Activated T-cell treated with anti-CD3 and anti-CD28 coated beads, Interleukin-2, amount 50 U/mL, for 48 hours (primary cell): ENCODE data around the gene CCRL2.
A peak's percentile ranks its signal among the peaks of the same experiment; 100 is the strongest.

Experiments used
- DNase-seq, 2 experiments: peaks; one replicate each; pipeline ENCODE4 v3.0.0-alpha.2; 2020

Gene CCRL2, protein sequence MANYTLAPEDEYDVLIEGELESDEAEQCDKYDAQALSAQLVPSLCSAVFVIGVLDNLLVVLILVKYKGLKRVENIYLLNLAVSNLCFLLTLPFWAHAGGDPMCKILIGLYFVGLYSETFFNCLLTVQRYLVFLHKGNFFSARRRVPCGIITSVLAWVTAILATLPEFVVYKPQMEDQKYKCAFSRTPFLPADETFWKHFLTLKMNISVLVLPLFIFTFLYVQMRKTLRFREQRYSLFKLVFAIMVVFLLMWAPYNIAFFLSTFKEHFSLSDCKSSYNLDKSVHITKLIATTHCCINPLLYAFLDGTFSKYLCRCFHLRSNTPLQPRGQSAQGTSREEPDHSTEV

DNA sequence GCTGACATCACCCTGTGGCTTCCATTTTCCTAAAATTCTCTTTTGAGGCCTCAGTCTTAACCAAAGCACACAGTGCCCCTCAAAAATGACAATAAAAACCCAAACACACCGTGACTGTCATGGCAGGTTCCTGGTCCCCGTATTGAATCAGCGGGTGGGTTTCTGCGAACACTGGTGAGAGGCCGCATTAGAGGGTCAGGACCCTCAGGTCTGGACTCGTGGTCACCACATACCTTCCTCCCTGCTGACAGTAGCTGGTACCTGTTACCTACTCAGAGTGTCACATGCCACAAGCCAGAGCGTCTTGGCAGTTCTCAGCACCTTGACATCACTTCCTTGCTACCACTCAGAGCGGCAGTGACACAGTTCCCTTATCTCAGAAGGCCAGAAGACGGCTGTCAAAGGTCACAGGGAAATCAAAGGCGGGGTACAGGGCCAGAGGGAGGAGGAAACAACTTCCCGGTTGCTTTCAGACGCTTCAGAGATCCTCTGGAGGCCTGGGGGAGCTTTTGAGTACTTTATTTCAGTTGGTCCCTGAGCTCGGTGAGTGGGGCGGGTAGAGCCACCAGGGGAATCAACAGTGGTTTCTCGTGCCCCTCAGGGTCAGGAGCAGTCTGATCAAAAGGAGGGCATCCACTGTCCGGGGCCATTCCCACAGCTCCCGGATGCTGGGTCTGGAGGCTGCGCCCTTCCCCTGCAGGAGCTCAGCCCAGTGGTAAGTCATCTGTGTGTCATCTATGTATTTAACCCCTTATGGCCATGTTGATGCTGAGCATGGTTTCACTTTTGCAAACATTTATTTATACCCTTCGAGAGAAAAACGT is at the start of gene CCRL2, which contains the start of gene CCR5AS:
Gene CCRL2, plus strand, starts transcription at position 472 of the 824 bp plus-strand sequence. CDS start 821 bp downstream, outside the sequence.
Gene CCR5AS, minus strand, starts transcription at position 279 of the 824 bp plus-strand sequence.
- peak; percentile 49 to 58 for DNase-seq

DNA sequence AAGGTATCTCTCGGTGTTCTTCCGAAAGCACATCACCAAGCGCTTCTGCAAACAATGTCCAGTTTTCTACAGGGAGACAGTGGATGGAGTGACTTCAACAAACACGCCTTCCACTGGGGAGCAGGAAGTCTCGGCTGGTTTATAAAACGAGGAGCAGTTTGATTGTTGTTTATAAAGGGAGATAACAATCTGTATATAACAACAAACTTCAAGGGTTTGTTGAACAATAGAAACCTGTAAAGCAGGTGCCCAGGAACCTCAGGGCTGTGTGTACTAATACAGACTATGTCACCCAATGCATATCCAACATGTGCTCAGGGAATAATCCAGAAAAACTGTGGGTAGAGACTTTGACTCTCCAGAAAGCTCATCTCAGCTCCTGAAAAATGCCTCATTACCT is 48.6 kb upstream of the CCRL2 start:
- no peak for DNase-seq

DNA sequence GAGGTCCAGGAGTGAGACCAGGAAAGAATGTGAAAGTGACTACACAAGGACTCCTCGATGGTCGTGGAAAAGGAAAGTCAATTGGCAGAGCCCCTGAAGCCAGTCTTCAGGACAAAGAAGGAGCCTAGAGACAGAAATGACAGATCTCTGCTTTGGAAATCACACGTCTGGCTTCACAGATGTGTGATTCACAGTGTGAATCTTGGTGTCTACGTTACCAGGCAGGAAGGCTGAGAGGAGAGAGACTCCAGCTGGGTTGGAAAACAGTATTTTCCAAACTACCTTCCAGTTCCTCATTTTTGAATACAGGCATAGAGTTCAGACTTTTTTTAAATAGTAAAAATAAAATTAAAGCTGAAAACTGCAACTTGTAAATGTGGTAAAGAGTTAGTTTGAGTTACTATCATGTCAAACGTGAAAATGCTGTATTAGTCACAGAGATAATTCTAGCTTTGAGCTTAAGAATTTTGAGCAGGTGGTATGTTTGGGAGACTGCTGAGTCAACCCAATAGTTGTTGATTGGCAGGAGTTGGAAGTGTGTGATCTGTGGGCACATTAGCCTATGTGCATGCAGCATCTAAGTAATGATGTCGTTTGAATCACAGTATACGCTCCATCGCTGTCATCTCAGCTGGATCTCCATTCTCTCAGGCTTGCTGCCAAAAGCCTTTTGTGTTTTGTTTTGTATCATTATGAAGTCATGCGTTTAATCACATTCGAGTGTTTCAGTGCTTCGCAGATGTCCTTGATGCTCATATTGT is 47.1 kb upstream of the CCRL2 start:
- DNase-seq, result no peak

DNA sequence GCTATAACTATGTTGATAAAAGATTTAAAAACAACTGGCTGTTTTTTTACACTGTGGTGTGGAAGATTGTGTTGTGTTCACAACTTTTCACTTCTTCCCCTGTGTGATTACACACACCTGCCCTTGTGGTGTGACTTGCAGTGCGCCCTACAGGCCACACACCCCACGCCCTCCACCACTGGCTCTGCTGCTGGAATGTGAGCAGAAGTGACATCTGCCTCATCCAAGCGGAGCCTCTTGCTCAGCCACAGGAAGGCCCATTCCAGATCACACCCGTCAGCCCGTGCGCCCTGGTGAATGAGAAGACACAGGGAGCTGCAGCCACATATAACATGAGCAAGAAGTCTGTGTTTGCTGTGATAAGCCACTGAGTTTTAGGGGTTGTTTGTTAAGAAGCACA is 46.2 kb upstream of the CCRL2 start:
- no peak for DNase-seq

DNA sequence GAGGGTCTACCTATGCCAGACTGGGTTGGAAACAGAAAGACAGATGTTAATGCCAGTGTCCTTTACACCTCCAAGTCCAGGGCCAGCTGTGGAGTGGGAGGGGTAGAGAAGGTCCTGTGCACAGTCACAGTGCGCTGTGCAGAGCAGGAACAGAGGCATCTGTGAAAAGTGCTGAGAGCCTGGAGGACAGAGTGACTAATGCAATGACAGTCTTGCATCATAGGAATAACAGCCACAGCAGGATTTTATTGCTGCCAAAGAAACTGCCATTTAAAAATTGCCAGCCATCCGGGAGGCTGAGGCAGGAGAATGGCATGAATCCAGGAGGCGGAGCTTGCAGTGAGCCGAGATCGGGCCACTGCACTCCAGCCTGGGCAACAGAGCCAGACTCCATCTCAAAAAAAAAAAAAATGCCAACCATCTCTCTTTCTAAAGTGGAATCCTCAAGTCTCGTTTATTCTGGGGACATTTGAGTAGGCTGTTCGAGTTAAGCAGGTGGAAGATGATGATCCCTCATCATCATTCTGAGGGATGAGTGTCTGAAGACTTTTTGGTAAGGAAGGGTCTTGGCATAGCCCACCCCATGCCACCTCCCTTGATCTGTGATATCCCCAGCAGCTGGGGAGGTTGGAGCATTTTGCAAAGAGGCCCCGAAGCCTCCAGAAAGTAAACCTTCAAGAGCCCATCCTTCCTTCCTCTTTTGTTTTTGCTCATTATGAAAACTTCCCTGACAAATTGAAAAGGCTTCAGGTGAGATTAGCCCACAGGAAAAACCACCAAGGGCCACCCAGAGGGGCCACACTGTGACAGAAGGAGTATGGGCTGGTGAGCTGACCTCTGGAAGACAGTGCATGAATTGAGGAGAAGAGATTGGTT is 45.4 kb upstream of the CCRL2 start:
- DNase-seq, result no peak

DNA sequence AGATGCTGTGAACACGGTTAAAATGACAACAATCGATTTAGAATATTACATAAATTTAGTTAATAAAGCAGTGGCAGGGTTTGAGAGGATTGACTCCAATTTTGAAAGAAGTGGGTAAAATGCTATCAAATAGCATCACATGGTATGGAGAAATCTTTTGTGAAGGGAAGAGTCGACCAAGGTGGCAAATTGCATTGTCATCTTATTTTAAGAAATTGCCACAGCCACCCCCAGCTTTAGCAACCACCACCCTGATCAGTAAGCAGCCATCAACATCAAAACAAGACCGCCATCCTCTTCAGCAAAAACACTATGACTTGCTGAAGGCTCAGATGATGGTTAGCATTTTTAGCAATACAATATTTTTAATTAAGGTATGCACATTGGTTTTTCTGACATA is 42.0 kb upstream of the CCRL2 start:
- no peak for DNase-seq

DNA sequence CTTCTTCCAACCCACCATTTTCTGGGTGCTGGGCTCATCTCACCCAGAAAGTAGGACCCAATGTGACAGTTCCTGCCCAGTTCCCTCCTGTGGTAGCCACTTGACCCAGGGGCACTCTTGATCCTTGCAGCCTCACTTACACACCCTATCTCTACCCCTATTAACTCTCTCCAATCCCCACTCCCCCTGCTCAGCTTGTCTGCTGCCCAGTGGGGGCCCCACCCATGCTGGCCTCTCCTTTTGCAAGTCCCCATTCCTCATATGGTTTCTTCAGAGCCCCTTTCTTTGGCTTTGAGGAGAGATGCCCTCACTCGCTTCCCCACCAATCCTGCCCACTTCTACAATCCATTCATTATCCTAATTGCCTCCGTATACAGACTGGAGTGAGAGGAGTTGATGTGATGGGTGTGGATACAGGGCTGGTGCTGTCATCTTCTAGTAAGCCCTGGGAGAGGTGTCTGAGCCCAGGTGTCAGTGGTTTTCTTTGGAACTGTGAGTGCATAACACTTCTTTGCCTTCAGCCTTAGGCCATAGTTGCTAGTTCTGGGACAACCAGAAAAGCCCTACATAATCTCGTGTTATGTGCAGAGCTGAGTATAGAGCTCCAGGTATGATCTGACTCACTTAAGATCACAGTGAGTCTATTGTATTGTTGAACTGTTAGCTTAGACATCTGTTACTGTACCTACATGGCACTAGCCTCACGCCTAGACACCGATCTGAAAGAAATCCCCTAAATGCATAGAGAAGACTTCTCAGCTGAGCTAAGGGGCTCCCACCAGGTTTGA is 41.1 kb upstream of the CCRL2 start:
- DNase-seq, result no peak

DNA sequence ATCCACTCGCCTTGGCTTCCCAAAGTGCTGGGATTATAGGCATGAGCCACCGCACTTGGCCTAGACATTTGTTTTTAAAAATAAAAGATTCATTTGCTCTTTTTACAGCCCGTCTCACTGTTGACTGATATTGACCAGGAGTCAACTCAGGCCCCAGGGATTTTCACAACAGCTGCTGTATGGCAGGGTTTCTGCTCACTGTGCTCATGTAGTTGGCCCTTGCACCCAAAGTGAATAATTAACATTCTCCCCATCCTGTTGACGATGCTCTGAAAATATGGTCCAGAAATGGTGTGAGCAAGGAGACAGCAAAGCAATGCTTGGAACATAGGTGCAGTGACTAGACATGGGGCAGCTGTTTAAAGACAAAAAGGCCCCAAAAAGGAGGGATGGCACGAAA is 39.2 kb upstream of the CCRL2 start:
- no peak for DNase-seq

DNA sequence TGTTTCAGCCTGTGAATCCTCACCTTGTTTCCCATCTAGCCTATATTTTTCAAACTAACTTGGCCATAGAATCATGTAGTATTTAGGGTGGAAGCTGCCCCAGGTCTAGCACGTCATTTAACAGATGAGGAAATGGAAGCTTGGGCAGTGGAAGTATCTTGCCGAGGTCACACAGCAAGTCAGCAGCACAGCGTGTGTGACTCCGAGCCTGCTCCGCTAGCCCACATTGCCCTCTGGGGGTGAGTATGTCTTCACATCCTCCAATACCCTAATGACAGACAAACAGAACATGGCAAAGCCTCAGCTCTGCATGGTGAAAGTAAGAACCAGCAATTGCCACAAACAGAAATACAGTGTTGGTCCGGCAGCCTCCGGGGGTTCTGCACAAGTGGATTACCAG is 38.5 kb upstream of the CCRL2 start:
- DNase-seq, result peak; percentile 62 to 69

DNA sequence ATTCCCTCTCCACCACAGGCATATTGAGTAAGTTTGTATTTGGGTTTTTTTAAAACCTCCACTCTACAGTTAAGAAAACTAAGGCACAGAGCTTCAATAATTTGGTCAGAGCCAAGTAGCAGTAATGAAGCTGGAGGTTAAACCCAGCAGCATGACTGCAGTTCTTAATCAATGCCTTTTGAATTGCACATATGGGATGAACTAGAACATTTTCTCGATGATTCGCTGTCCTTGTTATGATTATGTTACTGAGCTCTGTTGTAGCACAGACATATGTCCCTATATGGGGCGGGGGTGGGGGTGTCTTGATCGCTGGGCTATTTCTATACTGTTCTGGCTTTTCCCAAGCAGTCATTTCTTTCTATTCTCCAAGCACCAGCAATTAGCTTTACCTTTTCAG is 37.9 kb upstream of the CCRL2 start:
- peak in 1 of 2 experiments; percentile 20 for DNase-seq

DNA sequence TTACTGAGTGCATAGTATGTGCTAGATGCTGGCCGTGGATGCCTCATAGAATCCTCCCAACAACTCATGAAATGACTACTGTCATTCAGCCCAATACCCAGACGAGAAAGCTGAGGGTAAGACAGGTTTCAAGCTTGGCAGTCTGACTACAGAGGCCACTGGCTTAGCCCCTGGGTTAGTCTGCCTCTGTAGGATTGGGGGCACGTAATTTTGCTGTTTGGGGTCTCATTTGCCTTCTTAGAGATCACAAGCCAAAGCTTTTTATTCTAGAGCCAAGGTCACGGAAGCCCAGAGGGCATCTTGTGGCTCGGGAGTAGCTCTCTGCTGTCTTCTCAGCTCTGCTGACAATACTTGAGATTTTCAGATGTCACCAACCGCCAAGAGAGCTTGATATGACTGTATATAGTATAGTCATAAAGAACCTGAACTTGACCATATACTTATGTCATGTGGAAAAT is 37.4 kb upstream of the CCRL2 start:
- peak; percentile 82 to 83 for DNase-seq

DNA sequence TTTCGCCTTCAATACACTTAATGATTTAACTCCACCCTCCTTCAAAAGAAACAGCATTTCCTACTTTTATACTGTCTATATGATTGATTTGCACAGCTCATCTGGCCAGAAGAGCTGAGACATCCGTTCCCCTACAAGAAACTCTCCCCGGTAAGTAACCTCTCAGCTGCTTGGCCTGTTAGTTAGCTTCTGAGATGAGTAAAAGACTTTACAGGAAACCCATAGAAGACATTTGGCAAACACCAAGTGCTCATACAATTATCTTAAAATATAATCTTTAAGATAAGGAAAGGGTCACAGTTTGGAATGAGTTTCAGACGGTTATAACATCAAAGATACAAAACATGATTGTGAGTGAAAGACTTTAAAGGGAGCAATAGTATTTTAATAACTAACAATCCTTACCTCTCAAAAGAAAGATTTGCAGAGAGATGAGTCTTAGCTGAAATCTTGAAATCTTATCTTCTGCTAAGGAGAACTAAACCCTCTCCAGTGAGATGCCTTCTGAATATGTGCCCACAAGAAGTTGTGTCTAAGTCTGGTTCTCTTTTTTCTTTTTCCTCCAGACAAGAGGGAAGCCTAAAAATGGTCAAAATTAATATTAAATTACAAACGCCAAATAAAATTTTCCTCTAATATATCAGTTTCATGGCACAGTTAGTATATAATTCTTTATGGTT is 36.1 kb upstream of the CCRL2 start, which contains the start of gene CCR5:
Gene CCR5, plus strand, starts transcription at position 108 of the 680 bp plus-strand sequence. CDS start 1,957 bp downstream, outside the sequence.
- peak in 1 of 2 experiments; percentile 19 for DNase-seq

DNA sequence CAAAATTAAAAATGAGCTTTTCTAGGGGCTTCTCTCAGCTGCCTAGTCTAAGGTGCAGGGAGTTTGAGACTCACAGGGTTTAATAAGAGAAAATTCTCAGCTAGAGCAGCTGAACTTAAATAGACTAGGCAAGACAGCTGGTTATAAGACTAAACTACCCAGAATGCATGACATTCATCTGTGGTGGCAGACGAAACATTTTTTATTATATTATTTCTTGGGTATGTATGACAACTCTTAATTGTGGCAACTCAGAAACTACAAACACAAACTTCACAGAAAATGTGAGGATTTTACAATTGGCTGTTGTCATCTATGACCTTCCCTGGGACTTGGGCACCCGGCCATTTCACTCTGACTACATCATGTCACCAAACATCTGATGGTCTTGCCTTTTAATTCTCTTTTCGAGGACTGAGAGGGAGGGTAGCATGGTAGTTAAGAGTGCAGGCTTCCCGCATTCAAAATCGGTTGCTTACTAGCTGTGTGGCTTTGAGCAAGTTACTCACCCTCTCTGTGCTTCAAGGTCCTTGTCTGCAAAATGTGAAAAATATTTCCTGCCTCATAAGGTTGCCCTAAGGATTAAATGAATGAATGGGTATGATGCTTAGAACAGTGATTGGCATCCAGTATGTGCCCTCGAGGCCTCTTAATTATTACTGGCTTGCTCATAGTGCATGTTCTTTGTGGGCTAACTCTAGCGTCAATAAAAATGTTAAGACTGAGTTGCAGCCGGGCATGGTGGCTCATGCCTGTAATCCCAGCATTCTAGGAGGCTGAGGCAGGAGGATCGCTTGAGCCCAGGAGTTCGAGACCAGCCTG is 35.3 kb upstream of the CCRL2 start:
- DNase-seq, result no peak

DNA sequence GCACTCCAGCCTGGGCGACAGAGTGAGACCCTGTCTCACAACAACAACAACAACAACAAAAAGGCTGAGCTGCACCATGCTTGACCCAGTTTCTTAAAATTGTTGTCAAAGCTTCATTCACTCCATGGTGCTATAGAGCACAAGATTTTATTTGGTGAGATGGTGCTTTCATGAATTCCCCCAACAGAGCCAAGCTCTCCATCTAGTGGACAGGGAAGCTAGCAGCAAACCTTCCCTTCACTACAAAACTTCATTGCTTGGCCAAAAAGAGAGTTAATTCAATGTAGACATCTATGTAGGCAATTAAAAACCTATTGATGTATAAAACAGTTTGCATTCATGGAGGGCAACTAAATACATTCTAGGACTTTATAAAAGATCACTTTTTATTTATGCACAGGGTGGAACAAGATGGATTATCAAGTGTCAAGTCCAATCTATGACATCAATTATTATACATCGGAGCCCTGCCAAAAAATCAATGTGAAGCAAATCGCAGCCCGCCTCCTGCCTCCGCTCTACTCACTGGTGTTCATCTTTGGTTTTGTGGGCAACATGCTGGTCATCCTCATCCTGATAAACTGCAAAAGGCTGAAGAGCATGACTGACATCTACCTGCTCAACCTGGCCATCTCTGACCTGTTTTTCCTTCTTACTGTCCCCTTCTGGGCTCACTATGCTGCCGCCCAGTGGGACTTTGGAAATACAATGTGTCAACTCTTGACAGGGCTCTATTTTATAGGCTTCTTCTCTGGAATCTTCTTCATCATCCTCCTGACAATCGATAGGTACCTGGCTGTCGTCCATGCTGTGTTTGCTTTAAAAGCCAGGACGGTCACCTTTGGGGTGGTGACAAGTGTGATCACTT is 34.3 kb upstream of the CCRL2 start:
- DNase-seq, result no peak

DNA sequence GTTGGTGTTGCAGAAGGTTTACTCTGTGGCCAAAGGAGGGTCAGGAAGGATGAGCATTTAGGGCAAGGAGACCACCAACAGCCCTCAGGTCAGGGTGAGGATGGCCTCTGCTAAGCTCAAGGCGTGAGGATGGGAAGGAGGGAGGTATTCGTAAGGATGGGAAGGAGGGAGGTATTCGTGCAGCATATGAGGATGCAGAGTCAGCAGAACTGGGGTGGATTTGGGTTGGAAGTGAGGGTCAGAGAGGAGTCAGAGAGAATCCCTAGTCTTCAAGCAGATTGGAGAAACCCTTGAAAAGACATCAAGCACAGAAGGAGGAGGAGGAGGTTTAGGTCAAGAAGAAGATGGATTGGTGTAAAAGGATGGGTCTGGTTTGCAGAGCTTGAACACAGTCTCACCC is 32.3 kb upstream of the CCRL2 start:
- no peak for DNase-seq

DNA sequence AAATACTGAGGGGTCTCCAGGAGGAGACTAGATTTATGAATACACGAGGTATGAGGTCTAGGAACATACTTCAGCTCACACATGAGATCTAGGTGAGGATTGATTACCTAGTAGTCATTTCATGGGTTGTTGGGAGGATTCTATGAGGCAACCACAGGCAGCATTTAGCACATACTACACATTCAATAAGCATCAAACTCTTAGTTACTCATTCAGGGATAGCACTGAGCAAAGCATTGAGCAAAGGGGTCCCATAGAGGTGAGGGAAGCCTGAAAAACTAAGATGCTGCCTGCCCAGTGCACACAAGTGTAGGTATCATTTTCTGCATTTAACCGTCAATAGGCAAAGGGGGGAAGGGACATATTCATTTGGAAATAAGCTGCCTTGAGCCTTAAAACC is 31.8 kb upstream of the CCRL2 start:
- no peak for DNase-seq

DNA sequence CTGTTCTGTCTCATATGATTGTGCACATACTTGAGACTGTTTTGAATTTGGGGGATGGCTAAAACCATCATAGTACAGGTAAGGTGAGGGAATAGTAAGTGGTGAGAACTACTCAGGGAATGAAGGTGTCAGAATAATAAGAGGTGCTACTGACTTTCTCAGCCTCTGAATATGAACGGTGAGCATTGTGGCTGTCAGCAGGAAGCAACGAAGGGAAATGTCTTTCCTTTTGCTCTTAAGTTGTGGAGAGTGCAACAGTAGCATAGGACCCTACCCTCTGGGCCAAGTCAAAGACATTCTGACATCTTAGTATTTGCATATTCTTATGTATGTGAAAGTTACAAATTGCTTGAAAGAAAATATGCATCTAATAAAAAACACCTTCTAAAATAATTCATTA is 31.2 kb upstream of the CCRL2 start:
- no peak for DNase-seq

DNA sequence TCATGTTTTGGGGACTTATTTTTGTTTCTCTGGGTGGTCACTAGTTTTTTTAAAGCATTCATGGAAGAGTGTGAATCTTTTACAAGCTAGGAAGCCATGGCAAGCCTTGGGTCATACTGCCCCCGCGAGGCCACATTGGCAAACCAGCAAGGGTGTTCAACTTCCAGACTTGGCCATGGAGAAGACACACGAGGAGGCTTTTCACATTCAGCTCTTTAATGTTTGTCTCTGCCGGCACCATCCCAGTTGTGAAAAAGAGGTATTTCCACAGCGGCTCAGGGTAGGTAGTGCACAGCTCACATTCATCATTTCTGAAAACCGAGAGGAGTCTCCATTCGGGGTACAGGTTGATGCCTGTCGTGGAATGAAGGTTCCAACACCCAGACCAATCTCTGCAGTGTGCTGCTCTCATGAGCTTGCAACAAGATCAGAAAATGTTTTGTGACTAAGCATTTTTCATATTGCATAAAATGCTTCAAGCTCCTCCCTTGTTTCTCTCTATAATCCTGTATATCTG is 28.6 kb upstream of the CCRL2 start:
- DNase-seq, result peak; percentile 82 to 85
